ENCODE data around the gene NPY5R.

GRCh38 chr4:163335384-163335783 lies 8.3 kb upstream of the NPY5R start:
- no peak for TF ChIP-seq CTCF (IDR thresholded peaks at IDR 0.05; ENCODE audit: borderline replicate concordance, extremely low read depth, low read length, poor library complexity, severe bottlenecking)
- TF ChIP-seq EZH2 (IDR thresholded peaks at IDR 0.05; ENCODE audit: borderline replicate concordance, low read depth, low read length, severe bottlenecking): no peak

All from DND-41 (cell line).